ENCODE data around the gene IGSF21. TPM values are rescaled to one million over a fixed set of nuclear protein-coding genes. Genes with fewer than 3 reads are reported as not detected.

The IGSF21 gene
- total RNA-seq, 1 donor = not detected

GRCh38 chr1:18279351-18280074, 171.9 kb downstream of the IGSF21 start:
- Histone ChIP-seq H3K4me2 (ENCODE audit: insufficient read depth, low read length) (no peak overlapping the region), H3K27ac (ENCODE audit: low read depth, low read length) (no peak overlapping the region), H3K4me1 (ENCODE audit: insufficient read depth, low read length) (no peaks in the 10 kb centered on the region), H3K9me3 (ENCODE audit: low read depth, low read length) (no peaks in the 10 kb centered on the region), H3K79me2 (ENCODE audit: insufficient read depth, low read length) (no peaks in the 10 kb centered on the region), H3K4me3 (ENCODE audit: insufficient read depth, low read length) (no peak overlapping the region), H3K27me3 (ENCODE audit: insufficient read depth, low read length) (no peaks in the 10 kb centered on the region), H3K36me3 (ENCODE audit: insufficient read depth, low read length) (no peaks in the 10 kb centered on the region), H2AFZ (ENCODE audit: low read length) (no peak overlapping the region), H4K20me1 (ENCODE audit: insufficient read depth, low read length) (no peaks in the 10 kb centered on the region)
- TF ChIP-seq, protein P1, sequence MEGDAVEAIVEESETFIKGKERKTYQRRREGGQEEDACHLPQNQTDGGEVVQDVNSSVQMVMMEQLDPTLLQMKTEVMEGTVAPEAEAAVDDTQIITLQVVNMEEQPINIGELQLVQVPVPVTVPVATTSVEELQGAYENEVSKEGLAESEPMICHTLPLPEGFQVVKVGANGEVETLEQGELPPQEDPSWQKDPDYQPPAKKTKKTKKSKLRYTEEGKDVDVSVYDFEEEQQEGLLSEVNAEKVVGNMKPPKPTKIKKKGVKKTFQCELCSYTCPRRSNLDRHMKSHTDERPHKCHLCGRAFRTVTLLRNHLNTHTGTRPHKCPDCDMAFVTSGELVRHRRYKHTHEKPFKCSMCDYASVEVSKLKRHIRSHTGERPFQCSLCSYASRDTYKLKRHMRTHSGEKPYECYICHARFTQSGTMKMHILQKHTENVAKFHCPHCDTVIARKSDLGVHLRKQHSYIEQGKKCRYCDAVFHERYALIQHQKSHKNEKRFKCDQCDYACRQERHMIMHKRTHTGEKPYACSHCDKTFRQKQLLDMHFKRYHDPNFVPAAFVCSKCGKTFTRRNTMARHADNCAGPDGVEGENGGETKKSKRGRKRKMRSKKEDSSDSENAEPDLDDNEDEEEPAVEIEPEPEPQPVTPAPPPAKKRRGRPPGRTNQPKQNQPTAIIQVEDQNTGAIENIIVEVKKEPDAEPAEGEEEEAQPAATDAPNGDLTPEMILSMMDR (IDR thresholded peaks at IDR 0.05; ENCODE audit: extremely low read depth, low read depth, low read length) = no peak
- DNase-seq (ENCODE audit: insufficient read length, low spot score, missing footprints) = no peak

DNA sequence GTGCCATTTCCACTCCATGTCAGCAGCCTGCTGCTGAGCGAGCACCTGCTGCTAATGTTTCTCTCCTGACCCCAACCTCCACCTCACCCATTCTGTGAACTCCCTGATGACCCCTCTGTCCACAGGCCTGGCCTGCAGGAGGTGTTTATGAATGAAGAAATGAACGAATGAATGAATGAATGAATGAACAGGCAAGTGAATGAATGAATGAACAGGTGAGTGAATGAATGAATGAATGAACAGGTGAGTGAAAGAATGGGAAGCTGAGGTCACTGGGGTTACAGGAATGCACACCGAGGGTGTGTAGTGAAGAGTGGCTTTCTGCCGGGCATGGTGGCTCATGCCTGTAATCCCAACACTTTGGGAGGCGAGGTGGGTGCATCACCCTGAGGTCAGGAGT, 173.4 kb downstream of the IGSF21 start:
- H3K27ac ChIP-seq (ENCODE audit: low read depth, low read length) = no peak overlapping the region
- H3K4me2 ChIP-seq (ENCODE audit: insufficient read depth, low read length) = no peak overlapping the region
- TF ChIP-seq, protein P1 (IDR thresholded peaks at IDR 0.05; ENCODE audit: extremely low read depth, low read depth, low read length) = no peak
- H3K4me3 ChIP-seq (ENCODE audit: insufficient read depth, low read length) = no peak overlapping the region
- no peaks in the 10 kb centered on the region for H3K9me3 ChIP-seq (ENCODE audit: low read depth, low read length)
- DNase-seq (ENCODE audit: insufficient read length, low spot score, missing footprints) = no peak
- no peaks in the 10 kb centered on the region for H3K27me3 ChIP-seq (ENCODE audit: insufficient read depth, low read length)
- H2AFZ ChIP-seq (ENCODE audit: low read length) = no peak overlapping the region
- no peaks in the 10 kb centered on the region for H3K36me3 ChIP-seq (ENCODE audit: insufficient read depth, low read length)
- no peaks in the 10 kb centered on the region for H4K20me1 ChIP-seq (ENCODE audit: insufficient read depth, low read length)
- H3K79me2 ChIP-seq (ENCODE audit: insufficient read depth, low read length) = no peaks in the 10 kb centered on the region
- no peaks in the 10 kb centered on the region for H3K4me1 ChIP-seq (ENCODE audit: insufficient read depth, low read length)

DNA sequence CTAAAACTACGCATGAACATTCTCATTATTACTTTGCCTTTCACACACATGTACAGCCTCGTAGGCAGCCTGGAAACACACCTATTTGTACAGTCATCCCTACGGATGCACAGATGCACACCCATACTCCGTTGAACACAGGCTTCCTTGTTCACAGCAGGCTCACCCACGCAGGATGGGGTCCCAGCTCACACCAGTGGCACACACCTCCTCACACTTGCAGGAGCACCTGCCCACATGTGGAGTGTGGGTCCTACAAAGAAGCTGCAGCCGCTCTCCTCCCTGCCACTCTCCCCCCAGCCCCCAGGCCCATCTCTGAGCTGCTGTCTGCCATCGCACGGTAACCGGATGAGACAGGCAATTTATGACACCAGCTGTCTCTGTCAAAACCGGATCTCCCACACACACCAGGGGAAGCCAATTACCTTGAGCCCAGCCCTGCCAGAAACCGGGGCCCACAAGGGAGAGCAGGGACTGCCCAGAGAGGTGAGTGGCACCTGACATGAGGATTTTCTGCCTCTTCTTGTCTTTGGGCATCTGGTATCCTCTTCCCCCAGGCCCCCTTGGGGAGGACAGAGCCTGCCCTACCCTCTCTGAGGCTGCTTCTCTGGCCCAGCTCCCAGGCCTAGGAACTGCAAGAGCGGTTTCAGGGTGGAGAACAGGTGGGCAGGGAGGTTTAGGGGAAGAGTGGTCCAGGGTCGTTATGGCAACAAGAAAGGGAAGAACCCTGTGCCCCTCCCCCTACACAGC, 175.4 kb downstream of the IGSF21 start:
- H3K4me2 ChIP-seq (ENCODE audit: insufficient read depth, low read length) = no peak overlapping the region
- no peaks in the 10 kb centered on the region for H3K27me3 ChIP-seq (ENCODE audit: insufficient read depth, low read length)

More for the DNA sequence above, 175.4 kb downstream of the IGSF21 start:
- Histone ChIP-seq H4K20me1 (ENCODE audit: insufficient read depth, low read length) (no peaks in the 10 kb centered on the region), H3K4me1 (ENCODE audit: insufficient read depth, low read length) (no peaks in the 10 kb centered on the region), H3K79me2 (ENCODE audit: insufficient read depth, low read length) (no peaks in the 10 kb centered on the region), H3K4me3 (ENCODE audit: insufficient read depth, low read length) (no peak overlapping the region), H3K9me3 (ENCODE audit: low read depth, low read length) (no peaks in the 10 kb centered on the region), H3K27ac (ENCODE audit: low read depth, low read length) (no peak overlapping the region), H3K36me3 (ENCODE audit: insufficient read depth, low read length) (no peaks in the 10 kb centered on the region), H2AFZ (ENCODE audit: low read length) (no peak overlapping the region)
- TF ChIP-seq, protein P1 (IDR thresholded peaks at IDR 0.05; ENCODE audit: extremely low read depth, low read depth, low read length) = no peak
- peak; percentile 71 for DNase-seq (ENCODE audit: insufficient read length, low spot score, missing footprints)
